ENCODE data around the gene CHD5. TPM values are rescaled to one million over a fixed set of nuclear protein-coding genes. Genes with fewer than 3 reads are reported as not detected.

CHD5 gene
- total and polyA plus RNA-seq, 2 of the 13 experiments (the other 11 are each of a cell fraction or from before 2014, with no cell fraction given): 0.02 to 0.21 TPM

GRCh38 chr1:6199298-6200187, 19.4 kb upstream of the CHD5 start, which contains the start of gene RPL22 (continued):
- TF ChIP-seq ZNF407 (CRISPR knock-in tag; IDR thresholded peaks at IDR 0.05; ENCODE audit: not compliant biosample characterization) (peak; percentile 86), ZNF615 (CRISPR knock-in tag; IDR thresholded peaks at IDR 0.05; ENCODE audit: borderline replicate concordance) (no peak), MED1 (CRISPR knock-in tag; IDR thresholded peaks at IDR 0.05) (peak; percentile 82), RBM39 (IDR thresholded peaks at IDR 0.05; ENCODE audit: low read depth, low read length, poor library complexity, severe bottlenecking) (peak; percentile 92), WIZ (CRISPR knock-in tag; IDR thresholded peaks at IDR 0.05) (no peak), CEBPB (IDR thresholded peaks at IDR 0.05; ENCODE audit: borderline replicate concordance, low read depth, low read length) (no peak), HMGXB4 (CRISPR knock-in tag; IDR thresholded peaks at IDR 0.05; ENCODE audit: borderline replicate concordance in 1 of 2, low read depth in 1 of 2) (peak; percentile 83 to 96), ARHGAP35 (CRISPR knock-in tag; IDR thresholded peaks at IDR 0.05; ENCODE audit: borderline replicate concordance) (peak; percentile 88), ZNF350 (CRISPR knock-in tag; IDR thresholded peaks at IDR 0.05; ENCODE audit: borderline replicate concordance, low read depth) (peak; percentile 86; the same call in 1 of the 2 replicates), ZNF10 (CRISPR knock-in tag; IDR thresholded peaks at IDR 0.05; ENCODE audit: borderline replicate concordance, low read depth) (no peak), ELK4 (CRISPR knock-in tag; IDR thresholded peaks at IDR 0.05; ENCODE audit: borderline replicate concordance) (no peak)

Data from HepG2 (cell line).